Aorta (tissue), 5 donors: ENCODE data around the gene DRAXIN. TPM values are rescaled to one million over a fixed set of nuclear protein-coding genes. Genes with fewer than 3 reads are reported as not detected.

Experiments
- ATAC-seq: fragments of 200-7000 bp; cut with Tn5 transposase; one replicate; pipeline ENCODE4 v1.9.1; 2022; ENCODE audit warnings: moderate library complexity; ENCODE audit not compliant: low FRiP score
- DNase-seq, 2 donors: peaks; one replicate each; pipeline ENCODE4 v3.0.0-alpha.2; 2020
- H3K27ac ChIP-seq, 2 donors: one replicate each; pipeline ENCODE4 v1.5.1; 2013; ENCODE audit warnings: low read length in 2 of 2, mild to moderate bottlenecking in 2 of 2, moderate library complexity in 2 of 2, control low read depth in 1 of 2, inconsistent platforms in 1 of 2, low read depth in 1 of 2
- H3K27me3 ChIP-seq, 2 donors: one replicate each; pipeline ENCODE4 v1.6.1; 2013; ENCODE audit warnings: control low read depth in 1 of 2, low read length in 1 of 2, mild to moderate bottlenecking in 1 of 2, moderate library complexity in 1 of 2; ENCODE audit not compliant: insufficient read depth in 2 of 2, control insufficient read depth in 1 of 2
- H3K36me3 ChIP-seq, 2 donors: one replicate each; pipeline ENCODE4 v1.6.1; 2013; ENCODE audit warnings: control low read depth in 1 of 2, low read length in 1 of 2, mild to moderate bottlenecking in 1 of 2; ENCODE audit not compliant: insufficient read depth in 2 of 2, control insufficient read depth in 1 of 2
- H3K4me1 ChIP-seq, 2 donors: one replicate each; pipeline ENCODE4 v1.6.1; 2013; ENCODE audit warnings: low read length in 2 of 2, control low read depth in 1 of 2, mild to moderate bottlenecking in 1 of 2, moderate library complexity in 1 of 2; ENCODE audit not compliant: insufficient read depth in 2 of 2, control insufficient read depth in 1 of 2
- H3K4me3 ChIP-seq, 2 donors: one replicate each; pipeline ENCODE4 v1.5.1; 2013; ENCODE audit warnings: low read length in 2 of 2, control low read depth in 1 of 2, mild to moderate bottlenecking in 1 of 2
- H3K9me3 ChIP-seq: one replicate; pipeline ENCODE4 v1.6.1; 2013; ENCODE audit warnings: mild to moderate bottlenecking, low read length; ENCODE audit not compliant: control insufficient read depth
- WGBS, 2 donors: extraction: QIAGEN DNeasy Blood & Tissue Kit; methylation state at CpG; one replicate each; pipeline ENCODE4 v1.1.7; 2013; 5-methylcytosine and 5-hydroxymethylcytosine counted together
- intact Hi-C, 2 donors: fragments of 100-400 bp; cut with DNase I; formaldehyde crosslinking; loops; one replicate each; pipeline versions ENCODE4 v1.14.2 to v1.15.0; 2022
- polyA plus RNA-seq, 2 donors: library from polyadenylated mRNA; stranded (reverse); fragments of 200-250 nt; gene quantifications; one replicate each; pipeline ENCODE4 v1.2.3, GENCODE V29; 2013
- total RNA-seq, 2 donors: library from RNA; stranded (reverse); fragmentation: NEBNext Ultra II Directional; extraction: Animal tissue kit (Norgen Biotek cat#: 25700); gene quantifications; one replicate each; pipeline ENCODE4 v1.2.1, GENCODE V29; 2021
- donor health status: healthy with polysubstance abuse.
- donor health status: Bipolar disorder and iron deficiency.
- donor health status: DM: no; HTN: no; CAD: no.
- donor health status: DM: no; HTN: no; CAD: no.
- donor health status: DM: yes; HTN: yes; CAD: no.

DRAXIN gene
- total and polyA plus RNA-seq, 4 donors, result 0.03 to 0.21 TPM; not detected in 2

DNA sequence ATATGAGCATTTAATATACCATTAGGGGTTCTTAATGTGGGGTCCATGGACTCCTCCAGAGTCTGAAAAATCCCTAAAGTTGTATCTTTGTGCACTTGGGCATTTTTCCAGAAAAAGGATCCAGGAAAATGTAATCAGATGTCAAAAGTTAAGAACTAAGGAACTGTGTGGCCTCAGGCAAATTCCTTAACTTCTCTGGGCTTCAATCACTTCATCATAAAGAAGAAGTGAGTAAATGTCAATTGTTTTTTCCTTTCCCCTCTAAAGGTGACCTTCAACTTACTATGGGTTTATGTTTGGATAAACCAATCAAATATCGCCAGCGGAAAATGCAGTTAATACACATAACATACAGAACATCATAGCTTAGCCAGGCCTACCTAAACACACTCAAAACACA lies 13.1 kb upstream of the DRAXIN start:
- H3K27me3 ChIP-seq, result no peaks in the 10 kb centered on the region
- intact Hi-C loops, result no loop called here
- DNase-seq (no peak), ATAC-seq (no peak)
- H3K36me3 ChIP-seq, result peaks cover 0 to 2% of the 10 kb centered on the region in 2 donors
- no peak overlapping the region for H3K27ac ChIP-seq
- no peak overlapping the region for H3K4me3 ChIP-seq
- no peaks in the 10 kb centered on the region for H3K4me1 ChIP-seq
- no peaks in the 10 kb centered on the region for H3K9me3 ChIP-seq
- WGBS, 2 donors, result 96 to 98% methylated on average over 2 of the region's 2 CpGs

- no peaks in the 10 kb centered on the region for H3K4me1 ChIP-seq
- peak; percentile 54 for ATAC-seq
- peak in 1 of 2 donors; percentile 85 for DNase-seq
- peaks cover 0 to under 1% of the 10 kb centered on the region in 2 donors for H3K36me3 ChIP-seq
- peak overlapping the region; percentile 71 to 88 for H3K4me3 ChIP-seq
- intact Hi-C loops, result loop anchor here in 1 of 2 donors (5.0 kb wide), 1 partner anchor 107 kb away; no protein-coding TSS in a partner anchor
- peak overlapping the region in 1 of 2 donors; percentile 22 for H3K27ac ChIP-seq
- H3K9me3 ChIP-seq, result no peaks in the 10 kb centered on the region
- WGBS, 2 donors, result 7 to 8% methylated on average over 54 to 65 of the region's 65 CpGs
- H3K27me3 ChIP-seq, result no peaks in the 10 kb centered on the region
Observed at GRCh38 chr1:11680270-11681070, 11.0 kb upstream of the DRAXIN start.

DNA sequence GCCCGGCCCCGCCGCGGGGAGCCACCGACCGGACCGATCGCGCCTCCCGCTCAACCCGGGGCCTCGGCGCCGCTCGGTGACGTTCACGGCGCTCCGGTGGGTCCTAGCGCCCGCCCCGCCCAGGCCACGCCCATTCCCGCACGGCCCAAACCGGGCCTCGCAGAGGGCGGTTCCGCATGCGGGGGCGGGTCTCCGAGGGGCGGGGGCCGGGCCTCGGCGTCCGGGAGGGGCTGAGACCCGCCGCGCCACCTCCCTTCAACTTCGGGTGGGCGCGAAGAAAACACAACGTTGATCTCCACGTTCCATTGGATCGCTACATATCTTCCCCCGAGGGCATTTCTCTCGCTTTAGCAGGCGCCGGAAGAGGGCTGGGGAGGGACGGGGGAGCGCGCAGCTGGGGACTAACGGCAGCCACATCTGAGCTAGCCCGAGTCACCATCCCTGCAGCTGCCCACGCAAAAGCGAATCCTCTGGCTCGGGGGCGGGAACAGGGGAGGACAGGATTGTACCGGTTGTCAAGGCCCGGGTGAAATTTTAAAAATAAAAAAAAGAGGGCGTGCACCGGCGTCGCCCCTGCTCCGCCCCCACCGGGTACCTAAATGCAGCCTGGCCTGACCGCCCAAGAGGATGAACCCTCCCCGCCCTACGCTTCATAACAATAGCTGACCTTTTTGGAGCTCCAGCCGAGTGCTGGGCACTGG lies 10.3 kb upstream of the DRAXIN start, which contains the start of gene MAD2L2:
Gene MAD2L2, minus strand, starts transcription at position 78 of the 701 bp plus-strand sequence. CDS start 547 bp downstream, outside the sequence.
- Histone ChIP-seq H3K4me3 (peak within 1 kb of the TSS; percentile 71 to 88), H3K36me3 (no peaks in the 10 kb centered on the region), H3K27ac (peak within 1 kb of the TSS in 1 of 2 donors; percentile 22), H3K9me3 (no peaks in the 10 kb centered on the region), H3K27me3 (no peaks in the 10 kb centered on the region), H3K4me1 (no peaks in the 10 kb centered on the region)
- 0 to 1% methylated on average over 57 to 71 of the region's 71 CpGs for WGBS, 2 donors
- intact Hi-C loops, result loop anchor here in 1 of 2 donors (5.0 kb wide), 1 partner anchor 106 kb away; no protein-coding TSS in a partner anchor
- DNase-seq, result peak; percentile 94 to 97
- peak; percentile 98 for ATAC-seq

GRCh38 chr1:11682287-11682771 lies 9.2 kb upstream of the DRAXIN start:
- H3K4me3 ChIP-seq, result no peak overlapping the region
- H3K9me3 ChIP-seq, result no peaks in the 10 kb centered on the region
- ATAC-seq (no peak), DNase-seq (no peak)
- 39 to 46% methylated on average over 7 of the region's 7 CpGs for WGBS, 2 donors
- no peaks in the 10 kb centered on the region for H3K27me3 ChIP-seq
- H3K4me1 ChIP-seq, result no peaks in the 10 kb centered on the region
- H3K36me3 ChIP-seq, result no peaks in the 10 kb centered on the region
- no peak overlapping the region for H3K27ac ChIP-seq
- intact Hi-C loops, result loop anchor here in 1 of 2 donors (5.0 kb wide), 1 partner anchor 105 kb away; no protein-coding TSS in a partner anchor

DNA sequence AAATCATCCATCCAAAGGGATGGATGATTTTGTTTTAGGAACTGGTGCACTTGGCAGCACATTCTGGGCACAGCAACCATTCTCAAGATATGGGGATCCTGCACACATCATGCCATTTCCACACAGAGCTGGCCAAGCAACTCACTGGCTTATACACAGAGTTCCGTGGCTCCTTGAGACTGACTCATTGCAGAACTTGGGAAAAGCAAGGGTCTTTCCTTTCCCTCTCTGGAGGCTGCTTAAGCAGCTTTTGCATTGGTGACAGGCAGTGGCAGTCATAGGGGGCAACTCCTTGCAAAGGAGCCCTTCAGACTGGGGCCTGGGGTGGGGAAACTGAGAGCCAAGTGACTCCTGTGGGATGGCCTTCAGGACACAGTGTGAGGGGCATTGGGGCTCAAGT lies 8.7 kb upstream of the DRAXIN start:
- no peaks in the 10 kb centered on the region for H3K27me3 ChIP-seq
- 8 to 14% methylated on average over 1 of the region's 1 CpG for WGBS, 2 donors
- intact Hi-C loops, result loop anchor here in 1 of 2 donors (5.0 kb wide), 1 partner anchor 105 kb away; no protein-coding TSS in a partner anchor
- no peak overlapping the region for H3K27ac ChIP-seq
- ATAC-seq (no peak), DNase-seq (no peak)
- H3K36me3 ChIP-seq, result no peaks in the 10 kb centered on the region
- H3K9me3 ChIP-seq, result no peaks in the 10 kb centered on the region
- H3K4me3 ChIP-seq, result no peak overlapping the region
- no peaks in the 10 kb centered on the region for H3K4me1 ChIP-seq

- Histone ChIP-seq H3K9me3 (no peaks in the 10 kb centered on the region), H3K36me3 (no peaks in the 10 kb centered on the region), H3K4me1 (no peaks in the 10 kb centered on the region), H3K27me3 (no peaks in the 10 kb centered on the region), H3K4me3 (no peak overlapping the region), H3K27ac (no peak overlapping the region)
- 69 to 70% methylated on average over 7 of the region's 7 CpGs for WGBS, 2 donors
- DNase-seq (no peak), ATAC-seq (no peak)
- intact Hi-C loops, result loop anchor here in 1 of 2 donors (5.0 kb wide), 1 partner anchor 103 kb away; no protein-coding TSS in a partner anchor
Observed at GRCh38 chr1:11684070-11684469, 7.4 kb upstream of the DRAXIN start.

DNA sequence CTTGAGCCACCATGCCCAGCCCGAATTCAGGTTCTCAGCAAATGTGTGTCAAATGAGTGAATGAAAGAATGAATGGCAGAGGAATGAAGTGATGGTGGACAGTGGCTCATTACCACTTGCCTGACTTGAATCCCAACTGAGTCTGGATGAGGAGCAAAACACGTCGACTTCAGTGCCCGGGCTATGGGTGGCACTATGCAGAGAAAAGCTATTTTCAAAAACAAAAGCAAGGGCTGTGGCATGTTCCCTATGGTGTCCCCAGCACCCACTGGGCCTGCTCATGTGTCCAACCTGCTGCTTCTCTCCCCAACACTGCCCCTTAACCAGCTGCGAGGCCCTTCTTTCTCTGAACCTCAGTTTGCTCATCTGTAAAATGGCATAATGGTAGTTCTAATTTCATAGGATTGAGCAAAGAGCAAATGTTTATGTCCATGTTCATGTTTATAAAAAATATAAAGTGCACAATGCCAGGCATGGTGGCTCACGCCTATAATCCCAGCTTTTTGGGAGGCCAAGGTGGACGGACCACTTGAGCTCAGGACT lies 6.2 kb upstream of the DRAXIN start:
- no peak overlapping the region for H3K4me3 ChIP-seq
- no peaks in the 10 kb centered on the region for H3K36me3 ChIP-seq
- WGBS, 2 donors, result 90% methylated on average over 7 of the region's 7 CpGs
- H3K9me3 ChIP-seq, result no peaks in the 10 kb centered on the region
- intact Hi-C loops, result no loop called here
- H3K27ac ChIP-seq, result no peak overlapping the region
- ATAC-seq (no peak), DNase-seq (no peak)
- H3K4me1 ChIP-seq, result no peaks in the 10 kb centered on the region
- no peaks in the 10 kb centered on the region for H3K27me3 ChIP-seq

GRCh38 chr1:11688506-11688905 lies 3.0 kb upstream of the DRAXIN start:
- Histone ChIP-seq H3K27ac (no peak overlapping the region), H3K27me3 (no peaks in the 10 kb centered on the region), H3K4me1 (no peaks in the 10 kb centered on the region), H3K4me3 (no peak overlapping the region), H3K36me3 (no peaks in the 10 kb centered on the region), H3K9me3 (no peaks in the 10 kb centered on the region)
- DNase-seq (no peak), ATAC-seq (no peak)
- intact Hi-C loops, result no loop called here
- WGBS, 2 donors, result 96 to 97% methylated on average over 4 of the region's 4 CpGs
